ENCODE data around the gene SLC6A5. TPM values are rescaled to one million over a fixed set of nuclear protein-coding genes. Genes with fewer than 3 reads are reported as not detected.

SLC6A5 gene
- total RNA-seq, 1 experiment from 2014 or later = not detected

DNA sequence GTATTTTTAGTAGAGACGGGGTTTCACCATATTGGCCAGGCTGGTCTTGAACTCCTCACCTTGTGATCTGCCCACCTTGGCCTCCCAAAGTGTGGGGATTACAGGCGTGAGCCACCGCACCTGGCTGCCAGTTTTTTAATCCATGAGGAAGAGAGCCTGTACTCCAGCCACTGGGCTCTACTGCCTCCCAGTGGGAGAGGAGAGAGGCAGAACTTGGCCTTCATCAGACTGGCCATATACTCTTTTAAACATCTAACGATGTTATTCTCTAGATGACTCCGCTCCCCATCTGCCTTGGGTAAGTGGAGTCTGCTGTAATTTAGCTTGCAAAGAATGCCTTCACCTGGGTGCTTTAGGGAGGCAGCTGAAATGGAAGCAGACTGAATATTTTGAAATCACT, 34.6 kb downstream of the SLC6A5 start:
- Histone ChIP-seq H3K27ac (ENCODE audit: low read depth, low read length) (no peak overlapping the region), H3K27me3 (ENCODE audit: insufficient read depth, low read length) (peaks cover 14% of the 10 kb centered on the region; the same call in 1 of the 2 replicates), H3K36me3 (ENCODE audit: control insufficient read depth in 1 of 2, insufficient read depth in 2 of 2, low read length in 2 of 2) (no peaks in the 10 kb centered on the region), H3K9me3 (ENCODE audit: control insufficient read depth in 1 of 2, insufficient read depth in 1 of 2, low read depth in 1 of 2, low read length in 2 of 2) (no peaks in the 10 kb centered on the region), H3K79me2 (ENCODE audit: insufficient read depth, low read length) (no peaks in the 10 kb centered on the region), H2AFZ (ENCODE audit: low read depth, low read length, poor library complexity, severe bottlenecking) (no peak overlapping the region), H3K9me2 (ENCODE audit: insufficient read depth) (no peaks in the 10 kb centered on the region), H3K4me3 (replicated peaks in 1 of 2; ENCODE audit: low read depth in 1 of 2, low read length in 2 of 2) (no peak overlapping the region), H3K4me2 (ENCODE audit: low read length) (no peak overlapping the region), H3K9ac (ENCODE audit: low read length) (no peak overlapping the region), H3K4me1 (ENCODE audit: control insufficient read depth in 1 of 2, insufficient read depth in 2 of 2, low read length in 2 of 2) (no peaks in the 10 kb centered on the region), H4K20me1 (ENCODE audit: insufficient read depth) (no peaks in the 10 kb centered on the region)
- BruUV-seq (replicated peaks) = no TSS peak
- TF ChIP-seq, protein P1, sequence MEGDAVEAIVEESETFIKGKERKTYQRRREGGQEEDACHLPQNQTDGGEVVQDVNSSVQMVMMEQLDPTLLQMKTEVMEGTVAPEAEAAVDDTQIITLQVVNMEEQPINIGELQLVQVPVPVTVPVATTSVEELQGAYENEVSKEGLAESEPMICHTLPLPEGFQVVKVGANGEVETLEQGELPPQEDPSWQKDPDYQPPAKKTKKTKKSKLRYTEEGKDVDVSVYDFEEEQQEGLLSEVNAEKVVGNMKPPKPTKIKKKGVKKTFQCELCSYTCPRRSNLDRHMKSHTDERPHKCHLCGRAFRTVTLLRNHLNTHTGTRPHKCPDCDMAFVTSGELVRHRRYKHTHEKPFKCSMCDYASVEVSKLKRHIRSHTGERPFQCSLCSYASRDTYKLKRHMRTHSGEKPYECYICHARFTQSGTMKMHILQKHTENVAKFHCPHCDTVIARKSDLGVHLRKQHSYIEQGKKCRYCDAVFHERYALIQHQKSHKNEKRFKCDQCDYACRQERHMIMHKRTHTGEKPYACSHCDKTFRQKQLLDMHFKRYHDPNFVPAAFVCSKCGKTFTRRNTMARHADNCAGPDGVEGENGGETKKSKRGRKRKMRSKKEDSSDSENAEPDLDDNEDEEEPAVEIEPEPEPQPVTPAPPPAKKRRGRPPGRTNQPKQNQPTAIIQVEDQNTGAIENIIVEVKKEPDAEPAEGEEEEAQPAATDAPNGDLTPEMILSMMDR (IDR thresholded peaks at IDR 0.05 in 2 of 3, conservative IDR thresholded peaks at IDR 0.05 in 1 of 3; ENCODE audit: borderline replicate concordance in 1 of 3, insufficient read depth in 1 of 3, low read depth in 2 of 3, low read length in 2 of 3) = peak in 2 of 3 experiments; percentile 35 to 44; a peak in 4 of 6 replicates
- no peak for TF ChIP-seq JUND (IDR thresholded peaks at IDR 0.05)
- no peak for TF ChIP-seq SP1 (IDR thresholded peaks at IDR 0.05; ENCODE audit: low read depth)
- peak; percentile 23; the same call in 1 of the 2 replicates for TF ChIP-seq RAD21 (IDR thresholded peaks at IDR 0.05; ENCODE audit: low read depth)
- ChIA-PET POLR2A (no interaction called here), RAD21 (ENCODE audit: low non-redundant PET in 1 of 2, low total read pairs in 2 of 2, uncharacterized antibody in 2 of 2, unreplicated experiment in 2 of 2) (interaction anchor here in 1 of 2 experiments (0.6 kb wide), 1 partner anchor 70 kb away, joined by 3 read pairs; no protein-coding TSS in a partner anchor), CTCF (no interaction called here)
- ATAC-seq (peak; percentile 73), DNase-seq (ENCODE audit: low read depth, low spot score) (peak; percentile 4)
- intact Hi-C loops (cut with micrococcal nuclease) = no loop called here

DNA sequence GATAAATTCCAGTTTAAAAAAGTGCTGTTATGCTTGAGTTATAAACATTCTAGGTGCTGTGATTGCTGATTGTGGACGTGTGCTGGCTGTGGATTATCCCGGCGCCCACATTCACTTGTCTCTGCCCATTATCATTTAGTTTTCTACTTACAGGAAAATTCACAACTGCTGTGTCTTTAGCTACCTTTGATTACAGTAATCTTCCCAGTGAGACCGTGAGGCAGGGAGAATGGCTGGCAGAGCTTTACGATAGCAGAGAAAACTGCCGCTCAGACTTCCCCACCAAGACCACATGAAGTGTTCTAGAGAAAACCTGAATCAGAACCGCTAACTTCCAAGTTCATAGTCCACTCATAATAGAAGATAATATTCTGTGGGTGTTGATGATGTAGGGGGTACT, 35.4 kb downstream of the SLC6A5 start:
- ATAC-seq = no peak
- H3K27ac ChIP-seq (ENCODE audit: low read depth, low read length) = no peak overlapping the region
- BruUV-seq (replicated peaks) = no TSS peak
- no peak overlapping the region for H2AFZ ChIP-seq (ENCODE audit: low read depth, low read length, poor library complexity, severe bottlenecking)
- DNase-seq (ENCODE audit: low read depth, low spot score) = no peak
- ChIA-PET RAD21 (ENCODE audit: low non-redundant PET in 1 of 2, low total read pairs in 2 of 2, uncharacterized antibody in 2 of 2, unreplicated experiment in 2 of 2) (interaction anchor here in 1 of 2 experiments (0.6 kb wide), 1 partner anchor 71 kb away, joined by 3 read pairs; no protein-coding TSS in a partner anchor), CTCF (no interaction called here), POLR2A (no interaction called here)
- intact Hi-C loops (cut with micrococcal nuclease) = no loop called here
- H3K79me2 ChIP-seq (ENCODE audit: insufficient read depth, low read length) = no peaks in the 10 kb centered on the region
- H3K9me2 ChIP-seq (ENCODE audit: insufficient read depth) = no peaks in the 10 kb centered on the region
- H3K4me1 ChIP-seq (ENCODE audit: control insufficient read depth in 1 of 2, insufficient read depth in 2 of 2, low read length in 2 of 2) = no peaks in the 10 kb centered on the region
- no peak overlapping the region for H3K4me3 ChIP-seq (replicated peaks in 1 of 2; ENCODE audit: low read depth in 1 of 2, low read length in 2 of 2)
- H3K9ac ChIP-seq (ENCODE audit: low read length) = no peak overlapping the region
- H3K36me3 ChIP-seq (ENCODE audit: control insufficient read depth in 1 of 2, insufficient read depth in 2 of 2, low read length in 2 of 2) = no peaks in the 10 kb centered on the region
- peaks cover 21% of the 10 kb centered on the region for H3K27me3 ChIP-seq (ENCODE audit: insufficient read depth, low read length)
- H3K9me3 ChIP-seq (ENCODE audit: control insufficient read depth in 1 of 2, insufficient read depth in 1 of 2, low read depth in 1 of 2, low read length in 2 of 2) = no peaks in the 10 kb centered on the region
- no peak overlapping the region for H3K4me2 ChIP-seq (ENCODE audit: low read length)
- TF ChIP-seq POLR2A (IDR thresholded peaks at IDR 0.05; ENCODE audit: borderline replicate concordance, extremely low read depth, insufficient read depth, insufficient read length) = no peak
- TF ChIP-seq FOSL1 (IDR thresholded peaks at IDR 0.05; ENCODE audit: low read depth) = no peak
- TF ChIP-seq, protein P1 (IDR thresholded peaks at IDR 0.05 in 2 of 3, conservative IDR thresholded peaks at IDR 0.05 in 1 of 3; ENCODE audit: borderline replicate concordance in 1 of 3, insufficient read depth in 1 of 3, low read depth in 2 of 3, low read length in 2 of 3) = no peak
- no peak for TF ChIP-seq EZH2 (IDR thresholded peaks at IDR 0.05)
- no peak for TF ChIP-seq RAD21 (IDR thresholded peaks at IDR 0.05; ENCODE audit: low read depth)
- no peak for TF ChIP-seq JUND (IDR thresholded peaks at IDR 0.05)
- TF ChIP-seq, protein P2, sequence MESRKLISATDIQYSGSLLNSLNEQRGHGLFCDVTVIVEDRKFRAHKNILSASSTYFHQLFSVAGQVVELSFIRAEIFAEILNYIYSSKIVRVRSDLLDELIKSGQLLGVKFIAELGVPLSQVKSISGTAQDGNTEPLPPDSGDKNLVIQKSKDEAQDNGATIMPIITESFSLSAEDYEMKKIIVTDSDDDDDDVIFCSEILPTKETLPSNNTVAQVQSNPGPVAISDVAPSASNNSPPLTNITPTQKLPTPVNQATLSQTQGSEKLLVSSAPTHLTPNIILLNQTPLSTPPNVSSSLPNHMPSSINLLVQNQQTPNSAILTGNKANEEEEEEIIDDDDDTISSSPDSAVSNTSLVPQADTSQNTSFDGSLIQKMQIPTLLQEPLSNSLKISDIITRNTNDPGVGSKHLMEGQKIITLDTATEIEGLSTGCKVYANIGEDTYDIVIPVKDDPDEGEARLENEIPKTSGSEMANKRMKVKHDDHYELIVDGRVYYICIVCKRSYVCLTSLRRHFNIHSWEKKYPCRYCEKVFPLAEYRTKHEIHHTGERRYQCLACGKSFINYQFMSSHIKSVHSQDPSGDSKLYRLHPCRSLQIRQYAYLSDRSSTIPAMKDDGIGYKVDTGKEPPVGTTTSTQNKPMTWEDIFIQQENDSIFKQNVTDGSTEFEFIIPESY (IDR thresholded peaks at IDR 0.05; ENCODE audit: extremely low read depth, insufficient replicate concordance, low read length) = no peak
- no peak for TF ChIP-seq ZFX (IDR thresholded peaks at IDR 0.05)
- H4K20me1 ChIP-seq (ENCODE audit: insufficient read depth) = no peaks in the 10 kb centered on the region

All from HCT116 (cell line).